Activated naive CD4-positive, alpha-beta T cell treated with anti-CD3 and anti-CD28 coated beads, Interleukin-2, amount 50 U/mL, for 24 hours (primary cell): ENCODE measurements around the gene FOXK1.

Experiments
- H3K27ac Mint-ChIP-seq: one replicate; pipeline ENCODE4 v1.8.0; 2021; ENCODE audit warnings: mild to moderate bottlenecking, mixed read lengths
- H3K27me3 Mint-ChIP-seq: one replicate; pipeline ENCODE4 v1.8.0; 2021; ENCODE audit warnings: mixed read lengths
- H3K36me3 Mint-ChIP-seq: one replicate; pipeline ENCODE4 v1.8.0; 2021; ENCODE audit warnings: mixed read lengths
- H3K4me1 Mint-ChIP-seq: one replicate; pipeline ENCODE4 v1.8.0; 2021; ENCODE audit warnings: mixed read lengths
- H3K4me3 Mint-ChIP-seq: one replicate; pipeline ENCODE4 v1.8.0; 2021; ENCODE audit warnings: mild to moderate bottlenecking, mixed read lengths
- H3K9me3 Mint-ChIP-seq: one replicate; pipeline ENCODE4 v1.8.0; 2021; ENCODE audit warnings: mixed read lengths

FOXK1 gene

GRCh38 chr7:4783292-4783652, 101.2 kb downstream of the FOXK1 start:
- H3K36me3 Mint-ChIP-seq, result peaks cover 3% of the 10 kb centered on the region
- H3K9me3 Mint-ChIP-seq, result no peaks in the 10 kb centered on the region
- no peak overlapping the region for H3K27ac Mint-ChIP-seq
- no peaks in the 10 kb centered on the region for H3K27me3 Mint-ChIP-seq
- peaks cover 10% of the 10 kb centered on the region for H3K4me1 Mint-ChIP-seq
- H3K4me3 Mint-ChIP-seq, result no peak overlapping the region

- H3K36me3 Mint-ChIP-seq, result peaks cover 3% of the 10 kb centered on the region
- H3K27me3 Mint-ChIP-seq, result no peaks in the 10 kb centered on the region
- H3K27ac Mint-ChIP-seq, result no peak overlapping the region
- no peak overlapping the region for H3K4me3 Mint-ChIP-seq
- H3K9me3 Mint-ChIP-seq, result no peaks in the 10 kb centered on the region
- peaks cover 7% of the 10 kb centered on the region for H3K4me1 Mint-ChIP-seq
These were observed 101.8 kb downstream of the FOXK1 start for GRCh38 chr7:4783762-4784351.

GRCh38 chr7:4784799-4785198, 102.7 kb downstream of the FOXK1 start:
- no peaks in the 10 kb centered on the region for H3K9me3 Mint-ChIP-seq
- H3K36me3 Mint-ChIP-seq, result peaks cover 3% of the 10 kb centered on the region
- no peak overlapping the region for H3K4me3 Mint-ChIP-seq
- no peak overlapping the region for H3K27ac Mint-ChIP-seq
- H3K27me3 Mint-ChIP-seq, result no peaks in the 10 kb centered on the region
- H3K4me1 Mint-ChIP-seq, result peaks cover 3% of the 10 kb centered on the region

GRCh38 chr7:4785371-4785770, 103.3 kb downstream of the FOXK1 start:
- Mint-ChIP-seq H3K27me3 (no peaks in the 10 kb centered on the region), H3K4me1 (peaks cover 3% of the 10 kb centered on the region), H3K36me3 (peaks cover 3% of the 10 kb centered on the region), H3K9me3 (no peaks in the 10 kb centered on the region), H3K4me3 (no peak overlapping the region), H3K27ac (no peak overlapping the region)

GRCh38 chr7:4786015-4786414, 103.9 kb downstream of the FOXK1 start:
- Mint-ChIP-seq H3K4me3 (no peak overlapping the region), H3K27ac (no peak overlapping the region), H3K36me3 (peaks cover 3% of the 10 kb centered on the region), H3K9me3 (no peaks in the 10 kb centered on the region), H3K4me1 (peaks cover 3% of the 10 kb centered on the region), H3K27me3 (no peaks in the 10 kb centered on the region)

GRCh38 chr7:4787541-4787940, 105.4 kb downstream of the FOXK1 start:
- H3K4me1 Mint-ChIP-seq, result no peaks in the 10 kb centered on the region
- no peaks in the 10 kb centered on the region for H3K27me3 Mint-ChIP-seq
- H3K27ac Mint-ChIP-seq, result no peak overlapping the region
- H3K4me3 Mint-ChIP-seq, result no peak overlapping the region
- H3K36me3 Mint-ChIP-seq, result peaks cover 3% of the 10 kb centered on the region
- no peaks in the 10 kb centered on the region for H3K9me3 Mint-ChIP-seq

GRCh38 chr7:4787947-4788626, 106.0 kb downstream of the FOXK1 start:
- Mint-ChIP-seq H3K4me1 (no peaks in the 10 kb centered on the region), H3K27ac (no peak overlapping the region), H3K36me3 (peaks cover 3% of the 10 kb centered on the region), H3K27me3 (no peaks in the 10 kb centered on the region), H3K9me3 (no peaks in the 10 kb centered on the region), H3K4me3 (no peak overlapping the region)

- Mint-ChIP-seq H3K4me1 (no peaks in the 10 kb centered on the region), H3K27ac (no peak overlapping the region), H3K36me3 (peaks cover 3% of the 10 kb centered on the region), H3K9me3 (no peaks in the 10 kb centered on the region), H3K4me3 (no peak overlapping the region), H3K27me3 (no peaks in the 10 kb centered on the region)
These were observed 106.6 kb downstream of the FOXK1 start for GRCh38 chr7:4788627-4789189.

GRCh38 chr7:4789194-4790077, 107.3 kb downstream of the FOXK1 start:
- no peak overlapping the region for H3K4me3 Mint-ChIP-seq
- H3K36me3 Mint-ChIP-seq, result peaks cover 3% of the 10 kb centered on the region
- no peak overlapping the region for H3K27ac Mint-ChIP-seq
- H3K9me3 Mint-ChIP-seq, result no peaks in the 10 kb centered on the region
- H3K27me3 Mint-ChIP-seq, result no peaks in the 10 kb centered on the region
- H3K4me1 Mint-ChIP-seq, result peaks cover 3% of the 10 kb centered on the region

GRCh38 chr7:4790078-4790465, 108.0 kb downstream of the FOXK1 start:
- Mint-ChIP-seq H3K27ac (no peak overlapping the region), H3K27me3 (no peaks in the 10 kb centered on the region), H3K36me3 (peaks cover 5% of the 10 kb centered on the region), H3K4me1 (peaks cover 5% of the 10 kb centered on the region), H3K9me3 (no peaks in the 10 kb centered on the region), H3K4me3 (no peak overlapping the region)

- Mint-ChIP-seq H3K27me3 (no peaks in the 10 kb centered on the region), H3K36me3 (peaks cover 5% of the 10 kb centered on the region), H3K9me3 (no peaks in the 10 kb centered on the region), H3K4me3 (no peak overlapping the region), H3K27ac (no peak overlapping the region), H3K4me1 (peaks cover 5% of the 10 kb centered on the region)
These were observed 108.5 kb downstream of the FOXK1 start for GRCh38 chr7:4790516-4790991.

- Mint-ChIP-seq H3K4me1 (peaks cover 5% of the 10 kb centered on the region), H3K27me3 (no peaks in the 10 kb centered on the region), H3K4me3 (no peak overlapping the region), H3K27ac (no peak overlapping the region), H3K9me3 (no peaks in the 10 kb centered on the region), H3K36me3 (peaks cover 5% of the 10 kb centered on the region)
These were observed 109.1 kb downstream of the FOXK1 start for GRCh38 chr7:4791101-4791737.

GRCh38 chr7:4791738-4792536, 109.8 kb downstream of the FOXK1 start:
- Mint-ChIP-seq H3K4me3 (no peak overlapping the region), H3K27me3 (no peaks in the 10 kb centered on the region), H3K36me3 (peaks cover 5% of the 10 kb centered on the region), H3K4me1 (peaks cover 5% of the 10 kb centered on the region), H3K27ac (no peak overlapping the region), H3K9me3 (no peaks in the 10 kb centered on the region)

GRCh38 chr7:4792537-4793126, 110.5 kb downstream of the FOXK1 start:
- H3K27ac Mint-ChIP-seq, result no peak overlapping the region
- peaks cover 5% of the 10 kb centered on the region for H3K4me1 Mint-ChIP-seq
- H3K4me3 Mint-ChIP-seq, result no peak overlapping the region
- no peaks in the 10 kb centered on the region for H3K9me3 Mint-ChIP-seq
- peaks cover 5% of the 10 kb centered on the region for H3K36me3 Mint-ChIP-seq
- no peaks in the 10 kb centered on the region for H3K27me3 Mint-ChIP-seq
